ENCODE data around the gene IQSEC3.

The IQSEC3 gene

DNA sequence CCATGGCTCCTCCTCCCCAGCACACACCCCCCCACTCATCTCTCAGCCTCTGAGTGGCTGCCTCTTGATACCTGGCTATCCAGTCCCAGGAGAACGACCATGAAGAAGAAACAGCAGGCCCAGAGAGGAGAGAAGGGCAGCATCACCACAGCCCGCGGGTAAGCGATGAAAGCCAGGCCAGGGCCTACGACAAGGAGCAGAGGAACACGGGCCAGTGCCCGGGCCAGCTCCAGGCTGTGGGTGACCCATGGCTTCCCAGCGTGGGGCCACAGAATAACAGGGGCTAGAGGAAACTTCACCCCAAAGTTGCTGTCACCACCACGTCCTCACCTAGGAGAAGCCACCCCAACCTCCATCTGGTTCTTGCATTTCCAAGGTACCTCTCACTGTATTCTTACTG lies 157.8 kb downstream of the IQSEC3 start:
- H3K4me1 ChIP-seq (ENCODE audit: insufficient read depth, low read length): no peaks in the 10 kb centered on the region
- H3K27me3 ChIP-seq (ENCODE audit: insufficient read depth, low read length): peaks cover 3% of the 10 kb centered on the region; the same call in 1 of the 2 replicates
- no peak overlapping the region for H3K27ac ChIP-seq (ENCODE audit: low read depth, low read length)
- H3K4me3 ChIP-seq (ENCODE audit: low read length): no peak overlapping the region
- no peaks in the 10 kb centered on the region for H3K36me3 ChIP-seq (ENCODE audit: insufficient read depth, low read length)
- WGBS: 91% methylated on average over 9 of the region's 9 CpGs
- H3K9me3 ChIP-seq (ENCODE audit: insufficient read depth, low read depth, low read length): no peaks in the 10 kb centered on the region
- no peak overlapping the region for H3K9ac ChIP-seq (ENCODE audit: low read depth, low read length)

GRCh38 chr12:225012-225411 lies 158.4 kb downstream of the IQSEC3 start:
- Histone ChIP-seq H3K4me3 (ENCODE audit: low read length) (no peak overlapping the region), H3K9me3 (ENCODE audit: insufficient read depth, low read depth, low read length) (no peaks in the 10 kb centered on the region), H3K27ac (ENCODE audit: low read depth, low read length) (no peak overlapping the region), H3K4me1 (ENCODE audit: insufficient read depth, low read length) (peaks cover 2% of the 10 kb centered on the region; the same call in 1 of the 2 replicates), H3K27me3 (ENCODE audit: insufficient read depth, low read length) (peaks cover 5% of the 10 kb centered on the region; the same call in 1 of the 2 replicates), H3K36me3 (ENCODE audit: insufficient read depth, low read length) (no peaks in the 10 kb centered on the region), H3K9ac (ENCODE audit: low read depth, low read length) (no peak overlapping the region)
- 93% methylated on average over 18 of the region's 18 CpGs for WGBS

DNA sequence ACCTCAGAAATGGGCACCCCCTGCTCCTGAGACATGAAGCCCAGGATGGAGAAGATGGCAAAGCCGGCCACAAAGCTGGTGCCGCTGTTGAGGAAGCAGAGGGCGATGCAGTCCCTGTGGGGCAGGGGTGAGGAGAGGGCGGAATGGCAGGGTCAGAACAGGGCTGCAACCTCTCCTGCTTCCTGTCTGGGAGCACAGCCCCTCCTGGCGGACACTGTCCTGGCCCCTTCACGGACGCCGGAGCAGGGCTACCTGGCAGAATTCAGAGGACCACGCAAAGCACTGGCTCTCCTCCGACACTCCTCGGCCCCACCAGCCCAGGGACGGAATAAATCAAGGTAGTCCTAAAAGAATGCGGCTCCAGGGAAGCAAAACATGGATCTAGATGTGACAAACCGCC lies 159.8 kb downstream of the IQSEC3 start:
- H3K4me3 ChIP-seq (ENCODE audit: low read length): no peak overlapping the region
- peaks cover 5% of the 10 kb centered on the region; the same call in 1 of the 2 replicates for H3K27me3 ChIP-seq (ENCODE audit: insufficient read depth, low read length)
- H3K9ac ChIP-seq (ENCODE audit: low read depth, low read length): no peak overlapping the region
- no peak overlapping the region for H3K27ac ChIP-seq (ENCODE audit: low read depth, low read length)
- H3K4me1 ChIP-seq (ENCODE audit: insufficient read depth, low read length): peaks cover 9% of the 10 kb centered on the region; the same call in 1 of the 2 replicates
- no peaks in the 10 kb centered on the region for H3K9me3 ChIP-seq (ENCODE audit: insufficient read depth, low read depth, low read length)
- 88% methylated on average over 14 of the region's 14 CpGs for WGBS
- H3K36me3 ChIP-seq (ENCODE audit: insufficient read depth, low read length): no peaks in the 10 kb centered on the region

DNA sequence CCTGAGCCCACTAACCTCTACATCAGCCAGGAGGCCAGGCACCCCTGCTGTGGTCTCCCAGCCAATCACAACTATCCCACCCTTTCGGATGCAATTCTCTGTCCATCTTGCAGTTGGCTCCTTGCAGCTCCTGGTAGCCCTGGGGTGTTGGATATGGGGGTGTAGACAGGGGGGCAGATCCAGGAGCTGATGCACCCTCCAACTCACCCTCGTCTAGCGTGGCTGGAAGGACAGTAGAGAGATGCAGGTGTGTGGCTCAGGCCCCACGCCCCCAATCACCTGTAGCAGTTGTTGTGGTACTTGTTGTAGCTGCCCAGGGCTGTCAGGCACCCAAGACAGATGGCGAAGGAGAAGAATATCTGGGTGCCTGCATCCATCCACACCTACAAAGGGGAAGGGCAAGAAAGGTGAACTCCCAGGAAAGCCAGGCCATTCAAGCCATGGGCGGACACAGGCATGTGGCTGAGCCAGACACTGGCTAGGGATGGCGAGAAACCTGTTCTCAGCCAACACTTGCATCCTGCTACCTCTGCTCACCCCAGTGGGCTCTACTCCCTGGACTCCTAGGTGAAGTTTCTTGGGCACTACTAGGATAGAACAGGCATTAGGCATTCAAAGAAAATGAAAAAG lies 160.8 kb downstream of the IQSEC3 start:
- WGBS: 95% methylated on average over 7 of the region's 7 CpGs
- no peak overlapping the region for H3K4me3 ChIP-seq (ENCODE audit: low read length)
- no peak overlapping the region for H3K27ac ChIP-seq (ENCODE audit: low read depth, low read length)
- H3K4me1 ChIP-seq (ENCODE audit: insufficient read depth, low read length): peaks cover 9% of the 10 kb centered on the region; the same call in 1 of the 2 replicates
- H3K27me3 ChIP-seq (ENCODE audit: insufficient read depth, low read length): peaks cover 5% of the 10 kb centered on the region; the same call in 1 of the 2 replicates
- H3K9me3 ChIP-seq (ENCODE audit: insufficient read depth, low read depth, low read length): no peaks in the 10 kb centered on the region
- no peaks in the 10 kb centered on the region for H3K36me3 ChIP-seq (ENCODE audit: insufficient read depth, low read length)
- no peak overlapping the region for H3K9ac ChIP-seq (ENCODE audit: low read depth, low read length)

Measured in HUES64 (cell line).